ENCODE results near the gene BEST2.
A peak's percentile ranks its signal among the peaks of the same experiment; 100 is the strongest.

Gene BEST2

DNA sequence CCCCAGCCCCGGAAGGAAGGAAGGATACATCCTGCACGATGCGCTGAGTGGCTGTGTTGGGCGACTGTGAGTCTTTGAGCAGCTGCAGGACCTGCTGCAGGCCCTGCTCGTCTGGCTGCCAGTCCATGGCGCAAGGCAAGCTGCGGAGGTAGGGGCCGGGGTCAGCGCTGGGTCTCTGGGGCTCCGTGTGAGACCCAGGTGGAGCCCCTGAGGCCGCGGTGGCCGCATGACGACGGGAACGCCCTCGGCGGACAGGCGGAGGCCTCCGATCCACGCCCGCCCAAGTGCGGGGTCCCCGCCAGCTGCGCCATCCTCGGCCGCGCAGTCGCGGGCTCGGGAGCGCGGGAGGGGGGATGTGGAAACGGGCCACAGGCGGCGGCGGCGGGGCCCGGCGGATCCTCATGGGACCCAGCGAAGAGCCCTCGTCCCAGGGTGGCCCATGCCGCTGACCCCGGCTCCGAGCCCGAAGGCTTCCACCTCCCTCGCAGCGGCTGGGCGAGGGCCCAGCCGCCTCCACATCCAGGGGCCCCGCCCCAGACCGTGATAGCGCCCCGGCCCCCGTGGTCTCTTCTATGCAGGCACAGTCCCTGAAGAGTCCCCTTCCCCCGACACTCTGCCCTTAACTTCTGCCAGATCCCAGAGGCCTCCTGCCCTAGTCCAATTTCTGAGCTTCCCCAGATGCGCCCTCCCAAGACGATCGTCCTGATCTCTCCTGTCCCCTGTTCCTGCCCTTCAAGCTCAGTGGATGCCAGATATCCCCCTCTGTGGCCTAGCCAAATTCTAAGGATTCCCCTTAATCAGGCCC, 30.5 kb upstream of the BEST2 start:
- H3K23ac ChIP-seq (ENCODE audit: low read depth, low read length, poor library complexity) = peak overlapping the region; percentile 44
- no CpG with 5 or more reads among the region's 59 CpGs for WGBS, 2 donors (ENCODE audit: extremely low coverage in 2 of 2, insufficient read length in 2 of 2, insufficient replicate concordance in 1 of 2)
- DNase-seq (ENCODE audit: low spot score) = no peak

DNA sequence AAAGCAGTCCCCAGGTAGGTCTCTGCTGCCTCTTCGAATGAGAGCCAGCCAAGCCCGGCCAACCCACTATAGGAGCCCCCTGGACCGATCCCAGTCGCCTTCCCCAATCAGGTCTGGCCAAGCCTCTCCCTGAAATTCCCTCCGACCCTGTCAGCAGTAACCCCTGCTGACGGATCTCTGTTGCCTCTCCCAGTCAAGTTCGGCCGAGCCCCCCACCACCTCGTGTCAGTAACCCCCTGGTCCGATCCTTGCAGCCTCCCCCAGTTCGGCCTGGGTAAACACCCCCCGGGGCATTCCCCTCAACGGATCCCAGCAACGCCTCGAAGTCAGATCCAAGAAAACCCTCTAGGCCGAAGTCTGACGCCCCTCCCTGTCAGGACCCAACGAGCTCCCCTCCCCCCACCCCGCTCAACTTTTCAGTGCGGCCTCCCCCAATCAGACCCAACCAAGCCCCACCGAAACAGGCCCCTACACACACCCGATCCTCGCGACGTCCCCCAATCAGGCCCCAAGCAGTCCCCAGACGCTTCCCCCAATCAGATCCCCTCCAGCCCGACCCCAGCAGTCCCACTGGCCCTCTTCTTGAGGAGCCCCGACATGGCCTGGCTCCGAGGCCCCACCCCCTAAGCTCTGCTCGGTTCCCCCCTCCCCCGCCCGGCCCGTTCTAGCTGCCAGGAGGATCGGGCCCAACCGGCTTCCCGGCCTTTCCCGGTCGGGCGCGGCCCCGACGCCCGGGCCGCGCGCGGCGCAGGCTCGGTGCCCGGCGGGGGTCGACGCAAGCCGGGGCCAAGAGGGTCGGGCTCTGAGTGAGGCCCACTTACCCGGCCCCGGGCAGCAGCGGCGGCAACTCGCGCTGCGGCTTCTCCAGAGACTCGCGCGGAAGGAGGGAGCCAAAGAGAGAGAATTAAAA, 29.7 kb upstream of the BEST2 start:
- Histone ChIP-seq H3K4me2 (ENCODE audit: insufficient read depth, low read length, poor library complexity, severe bottlenecking) (peak overlapping the region; percentile 93), H4K8ac (ENCODE audit: low read depth, low read length) (no peak overlapping the region), H3K14ac (ENCODE audit: low read length) (no peak overlapping the region), H3K4me1 (ENCODE audit: control insufficient read depth in 2 of 2, insufficient read depth in 1 of 2, low read depth in 1 of 2, low read length in 2 of 2) (peaks cover 6 to 7% of the 10 kb centered on the region in 2 donors), H2BK15ac (ENCODE audit: low read length) (no peak overlapping the region), H4K91ac (ENCODE audit: low read depth, low read length, poor library complexity) (no peak overlapping the region), H2BK12ac (ENCODE audit: low read length) (no peak overlapping the region), H3K9me3 (replicated peaks in 1 of 2; ENCODE audit: control insufficient read depth in 2 of 2, insufficient read depth in 1 of 2, low read depth in 1 of 2, low read length in 2 of 2) (no peaks in the 10 kb centered on the region), H2BK5ac (ENCODE audit: low read length) (peak overlapping the region; percentile 40), H2AK5ac (ENCODE audit: low read depth, low read length) (peak overlapping the region; percentile 3), H3K27me3 (ENCODE audit: control insufficient read depth in 3 of 3, insufficient read depth in 3 of 3, low read depth in 1 of 3, low read length in 3 of 3) (no peaks in the 10 kb centered on the region), H2AFZ (ENCODE audit: low read length) (peak overlapping the region; percentile 79), H2BK120ac (ENCODE audit: low read depth, low read length) (peak overlapping the region; percentile 0), H3K23ac (ENCODE audit: low read depth, low read length, poor library complexity) (peak overlapping the region; percentile 44), H3K4ac (ENCODE audit: low read length) (no peak overlapping the region), H3K36me3 (replicated peaks in 1 of 2; ENCODE audit: control insufficient read depth in 2 of 2, insufficient read depth in 2 of 2, low read length in 2 of 2) (peaks cover 16 to 38% of the 10 kb centered on the region in 2 donors), H3K79me1 (ENCODE audit: low read depth, low read length) (peaks cover 12% of the 10 kb centered on the region), H3K4me3 (ENCODE audit: low read length in 2 of 2) (peak overlapping the region; percentile 79 to 85), H3K18ac (ENCODE audit: low read length) (peak overlapping the region; percentile 92), H3K9ac (ENCODE audit: low read depth, low read length, poor library complexity) (peak overlapping the region; percentile 87), H3K27ac (replicated peaks; ENCODE audit: low read length) (peak overlapping the region; percentile 97)
- WGBS, 2 donors (ENCODE audit: extremely low coverage in 2 of 2, insufficient read length in 2 of 2, insufficient replicate concordance in 1 of 2) = no CpG with 5 or more reads among the region's 65 CpGs
- DNase-seq (ENCODE audit: low spot score) = peak; percentile 80

More for the DNA sequence above, 30.5 kb upstream of the BEST2 start:
- H2BK5ac ChIP-seq (ENCODE audit: low read length) = peak overlapping the region; percentile 40
- H2AFZ ChIP-seq (ENCODE audit: low read length) = no peak overlapping the region
- peak overlapping the region; percentile 0 for H2BK120ac ChIP-seq (ENCODE audit: low read depth, low read length)
- H3K4me3 ChIP-seq (ENCODE audit: low read length in 2 of 2) = peak overlapping the region; percentile 79 to 85
- no peak overlapping the region for H3K4ac ChIP-seq (ENCODE audit: low read length)
- H2BK15ac ChIP-seq (ENCODE audit: low read length) = no peak overlapping the region
- peaks cover 12% of the 10 kb centered on the region for H3K79me1 ChIP-seq (ENCODE audit: low read depth, low read length)
- peak overlapping the region; percentile 28 for H3K14ac ChIP-seq (ENCODE audit: low read length)
- H3K27me3 ChIP-seq (ENCODE audit: control insufficient read depth in 3 of 3, insufficient read depth in 3 of 3, low read depth in 1 of 3, low read length in 3 of 3) = no peaks in the 10 kb centered on the region
- peak overlapping the region; percentile 87 for H3K9ac ChIP-seq (ENCODE audit: low read depth, low read length, poor library complexity)
- H3K27ac ChIP-seq (replicated peaks; ENCODE audit: low read length) = peak overlapping the region; percentile 97
- peak overlapping the region; percentile 85 for H3K18ac ChIP-seq (ENCODE audit: low read length)
- H3K9me3 ChIP-seq (replicated peaks in 1 of 2; ENCODE audit: control insufficient read depth in 2 of 2, insufficient read depth in 1 of 2, low read depth in 1 of 2, low read length in 2 of 2) = no peaks in the 10 kb centered on the region
- peaks cover 6 to 7% of the 10 kb centered on the region in 2 donors for H3K4me1 ChIP-seq (ENCODE audit: control insufficient read depth in 2 of 2, insufficient read depth in 1 of 2, low read depth in 1 of 2, low read length in 2 of 2)
- H4K91ac ChIP-seq (ENCODE audit: low read depth, low read length, poor library complexity) = no peak overlapping the region
- peaks cover 21 to 46% of the 10 kb centered on the region in 2 donors for H3K36me3 ChIP-seq (replicated peaks in 1 of 2; ENCODE audit: control insufficient read depth in 2 of 2, insufficient read depth in 2 of 2, low read length in 2 of 2)
- peak overlapping the region; percentile 93 for H3K4me2 ChIP-seq (ENCODE audit: insufficient read depth, low read length, poor library complexity, severe bottlenecking)
- no peak overlapping the region for H2BK12ac ChIP-seq (ENCODE audit: low read length)
- no peak overlapping the region for H4K8ac ChIP-seq (ENCODE audit: low read depth, low read length)
- peak overlapping the region; percentile 84 for H2AK5ac ChIP-seq (ENCODE audit: low read depth, low read length)

DNA sequence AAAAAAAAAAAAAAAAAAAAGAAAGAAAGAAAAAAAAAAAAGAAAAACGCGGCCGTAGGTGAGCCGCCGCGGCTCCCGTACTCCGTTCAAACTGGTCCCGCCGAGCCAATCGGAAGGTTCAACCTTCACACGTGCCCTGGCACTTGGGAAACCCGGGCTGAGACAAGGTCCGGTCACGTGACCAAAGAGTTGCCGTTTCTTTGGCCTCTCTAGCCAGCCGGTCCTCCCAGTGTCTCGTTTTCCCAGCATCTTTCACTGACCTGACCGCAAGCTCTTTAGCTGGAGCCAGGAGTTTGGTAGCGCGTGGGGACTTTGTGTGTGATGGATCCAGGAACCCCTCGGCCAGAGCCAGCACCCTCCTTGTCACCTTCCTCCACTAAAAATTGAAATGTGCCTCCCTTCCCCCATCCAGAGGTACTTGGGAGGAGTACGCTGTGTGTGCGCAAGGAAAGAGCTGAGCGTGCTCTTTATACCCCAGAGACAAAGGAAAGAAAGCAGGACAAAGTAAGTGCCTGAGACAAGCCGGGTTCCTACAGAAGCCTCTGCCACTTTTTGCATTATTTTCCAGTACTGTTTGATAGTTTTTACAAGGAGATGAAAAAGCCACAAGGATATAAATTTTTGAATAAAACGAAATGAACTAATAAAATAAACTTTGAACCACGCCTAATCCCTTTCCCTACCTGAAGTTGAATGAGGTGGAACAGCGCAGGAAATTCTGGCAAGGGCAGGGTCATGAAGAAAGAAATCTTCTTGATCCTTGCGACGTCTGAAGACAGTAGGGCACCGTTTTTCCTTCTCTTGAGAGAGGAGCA, 28.8 kb upstream of the BEST2 start:
- Histone ChIP-seq H3K9me3 (replicated peaks in 1 of 2; ENCODE audit: control insufficient read depth in 2 of 2, insufficient read depth in 1 of 2, low read depth in 1 of 2, low read length in 2 of 2) (no peaks in the 10 kb centered on the region), H3K36me3 (replicated peaks in 1 of 2; ENCODE audit: control insufficient read depth in 2 of 2, insufficient read depth in 2 of 2, low read length in 2 of 2) (peaks cover 11 to 32% of the 10 kb centered on the region in 2 donors), H2BK15ac (ENCODE audit: low read length) (no peak overlapping the region), H3K23ac (ENCODE audit: low read depth, low read length, poor library complexity) (no peak overlapping the region), H4K8ac (ENCODE audit: low read depth, low read length) (no peak overlapping the region), H3K79me1 (ENCODE audit: low read depth, low read length) (peaks cover 12% of the 10 kb centered on the region), H2BK5ac (ENCODE audit: low read length) (peak overlapping the region; percentile 40), H2BK12ac (ENCODE audit: low read length) (no peak overlapping the region), H3K4ac (ENCODE audit: low read length) (no peak overlapping the region), H3K4me3 (ENCODE audit: low read length in 2 of 2) (peak overlapping the region; percentile 79 to 93), H4K91ac (ENCODE audit: low read depth, low read length, poor library complexity) (no peak overlapping the region), H3K27me3 (ENCODE audit: control insufficient read depth in 3 of 3, insufficient read depth in 3 of 3, low read depth in 1 of 3, low read length in 3 of 3) (no peaks in the 10 kb centered on the region), H3K27ac (replicated peaks; ENCODE audit: low read length) (peak overlapping the region; percentile 97), H2AK5ac (ENCODE audit: low read depth, low read length) (no peak overlapping the region), H3K4me2 (ENCODE audit: insufficient read depth, low read length, poor library complexity, severe bottlenecking) (peak overlapping the region; percentile 89), H3K4me1 (ENCODE audit: control insufficient read depth in 2 of 2, insufficient read depth in 1 of 2, low read depth in 1 of 2, low read length in 2 of 2) (peaks cover 6 to 7% of the 10 kb centered on the region in 2 donors), H3K9ac (ENCODE audit: low read depth, low read length, poor library complexity) (peak overlapping the region; percentile 79), H2AFZ (ENCODE audit: low read length) (peak overlapping the region; percentile 91), H3K14ac (ENCODE audit: low read length) (no peak overlapping the region), H3K18ac (ENCODE audit: low read length) (no peak overlapping the region), H2BK120ac (ENCODE audit: low read depth, low read length) (no peak overlapping the region)
- DNase-seq (ENCODE audit: low spot score) = peak; percentile 99
- WGBS, 2 donors (ENCODE audit: extremely low coverage in 2 of 2, insufficient read length in 2 of 2, insufficient replicate concordance in 1 of 2) = no CpG with 5 or more reads among the region's 32 CpGs
